GM19397 (cell line): ENCODE data around the gene IPO13.

Experiments
- ATAC-seq: cut with Tn5 transposase; IDR thresholded peaks from one replicate; pipeline ENCODE4 v1.9.1; 2021; ENCODE audit warnings: mild to moderate bottlenecking, moderate library complexity; ENCODE audit not compliant: unreplicated experiment

Gene IPO13

GRCh38 chr1:43973981-43974442 is 27.3 kb downstream of the IPO13 start:
- no peak for ATAC-seq

- peak; percentile 66 for ATAC-seq
Observed at GRCh38 chr1:43974443-43975248, 27.9 kb downstream of the IPO13 start, which contains the start of gene ATP6V0B. Gene ATP6V0B (plus strand): TSS chr1:43974960. CDS start chr1:43975041, 81 bp downstream.

GRCh38 chr1:43975249-43975961 is 28.7 kb downstream of the IPO13 start:
- no peak for ATAC-seq

- ATAC-seq: no peak
Observed at GRCh38 chr1:43976045-43976444, 29.3 kb downstream of the IPO13 start.

GRCh38 chr1:43976890-43977289 is 30.1 kb downstream of the IPO13 start:
- no peak for ATAC-seq

GRCh38 chr1:43977376-43978263 is 30.9 kb downstream of the IPO13 start:
- no peak for ATAC-seq

- ATAC-seq: no peak
Observed at GRCh38 chr1:43978264-43978550, 31.5 kb downstream of the IPO13 start.

- no peak for ATAC-seq
Observed at GRCh38 chr1:43978551-43979260, 32.0 kb downstream of the IPO13 start, which contains the start of gene B4GALT2. Gene B4GALT2 (plus strand): TSS chr1:43979210. CDS start chr1:43981161, 1,951 bp downstream.

GRCh38 chr1:43979261-43979527 is 32.4 kb downstream of the IPO13 start:
- ATAC-seq: no peak

- no peak for ATAC-seq
Observed at GRCh38 chr1:43979528-43980254, 32.9 kb downstream of the IPO13 start.

- ATAC-seq: no peak
Observed at GRCh38 chr1:43980255-43981134, 33.7 kb downstream of the IPO13 start.

- ATAC-seq: no peak
Observed at GRCh38 chr1:43981135-43981491, 34.4 kb downstream of the IPO13 start.

GRCh38 chr1:43981636-43982035 is 34.9 kb downstream of the IPO13 start:
- no peak for ATAC-seq

GRCh38 chr1:43982241-43982640 is 35.5 kb downstream of the IPO13 start:
- no peak for ATAC-seq

- no peak for ATAC-seq
Observed at GRCh38 chr1:43982808-43983207, 36.1 kb downstream of the IPO13 start.

GRCh38 chr1:43983253-43983899 is 36.6 kb downstream of the IPO13 start:
- ATAC-seq: no peak

- ATAC-seq: no peak
Observed at GRCh38 chr1:43984855-43985254, 38.1 kb downstream of the IPO13 start.

- no peak for ATAC-seq
Observed at GRCh38 chr1:43985984-43986595, 39.3 kb downstream of the IPO13 start.
